HEK293 (cell line): Measurements from ENCODE around the gene TRIM23.

Experiments used
- BCL6B ChIP-seq: fragments of 450-650 bp; formaldehyde crosslinking; IDR thresholded peaks from 2 replicates; pipeline ENCODE4 v1.5.1; 2017; ENCODE audit warnings: missing biosample characterization, missing genetic modification characterization
- CTCF ChIP-seq: fragments of 450-650 bp; formaldehyde crosslinking; IDR thresholded peaks from 2 replicates; pipeline ENCODE4 v1.5.1; 2016; ENCODE audit warnings: missing biosample characterization, missing genetic modification characterization
- PRDM1 ChIP-seq: fragments of 450-650 bp; formaldehyde crosslinking; IDR thresholded peaks from 2 replicates; pipeline ENCODE4; 2016; ENCODE audit warnings: missing biosample characterization, missing genetic modification characterization
- PRDM10 ChIP-seq: fragments of 450-650 bp; formaldehyde crosslinking; IDR thresholded peaks from 2 replicates; pipeline ENCODE4 v1.5.1; 2016; ENCODE audit warnings: missing biosample characterization, missing genetic modification characterization
- SETDB1 ChIP-seq: IDR thresholded peaks from one replicate; pipeline ENCODE4 v1.6.1; 2017; ENCODE audit warnings: mild to moderate bottlenecking, low read length, moderate library complexity, mixed read lengths; ENCODE audit not compliant: insufficient read length
- ZNF114 ChIP-seq: fragments of 450-650 bp; formaldehyde crosslinking; IDR thresholded peaks from 2 replicates; pipeline ENCODE4 v1.5.0; 2017; ENCODE audit warnings: missing biosample characterization, missing genetic modification characterization
- ZNF362 ChIP-seq: fragments of 450-650 bp; formaldehyde crosslinking; IDR thresholded peaks from 2 replicates; pipeline ENCODE4 v1.5.1; 2016; ENCODE audit warnings: missing biosample characterization, missing genetic modification characterization
- ZNF426 ChIP-seq: fragments of 450-650 bp; formaldehyde crosslinking; IDR thresholded peaks from 2 replicates; pipeline ENCODE4 v1.5.1; 2017; ENCODE audit warnings: missing biosample characterization, missing genetic modification characterization, mild to moderate bottlenecking, inconsistent platforms, moderate library complexity
- ZNF433 ChIP-seq: fragments of 450-650 bp; formaldehyde crosslinking; IDR thresholded peaks from 2 replicates; pipeline ENCODE4 v1.5.1; 2016; ENCODE audit warnings: missing biosample characterization, missing genetic modification characterization, low read depth
- ZNF510 ChIP-seq: fragments of 450-650 bp; formaldehyde crosslinking; IDR thresholded peaks from 2 replicates; pipeline ENCODE4 v1.5.1; 2018; ENCODE audit warnings: mild to moderate bottlenecking, missing genetic modification characterization, missing biosample characterization; ENCODE audit not compliant: insufficient replicate concordance
- ZNF513 ChIP-seq: fragments of 450-650 bp; IDR thresholded peaks from 2 replicates; pipeline ENCODE4 v1.5.1; 2018; ENCODE audit warnings: missing biosample characterization, missing genetic modification characterization
- ZNF514 ChIP-seq: fragments of 450-650 bp; formaldehyde crosslinking; IDR thresholded peaks from 2 replicates; pipeline ENCODE4 v1.5.1; 2016; ENCODE audit warnings: missing biosample characterization, missing genetic modification characterization
- ZNF629 ChIP-seq: fragments of 450-650 bp; formaldehyde crosslinking; IDR thresholded peaks from 2 replicates; pipeline ENCODE4 v1.5.1; 2017; ENCODE audit warnings: missing biosample characterization, missing genetic modification characterization

- TF ChIP-seq CTCF (tag by site-specific recombination) (no peak), ZNF433 (tag by site-specific recombination) (no peak), ZNF426 (tag by site-specific recombination) (no peak), ZNF514 (tag by site-specific recombination) (no peak), BCL6B (tag by site-specific recombination) (no peak), PRDM1 (tag by site-specific recombination) (no peak), SETDB1 (no peak), ZNF510 (tag by site-specific recombination) (no peak), ZNF362 (tag by site-specific recombination) (no peak), ZNF114 (tag by site-specific recombination) (no peak), ZNF629 (no peak), PRDM10 (tag by site-specific recombination) (no peak), ZNF513 (tag by site-specific recombination) (no peak)
Observed at GRCh38 chr5:65611524-65611923, 12.6 kb downstream of the TRIM23 start.
